GM18502 (cell line): ENCODE results near the gene MIB2.
"Not testable (repeated sequence)": the region's sequence is repeated elsewhere in the genome, so short reads cannot be mapped to it uniquely, and the experiment has no call there.

Experiments used
- ATAC-seq: cut with Tn5 transposase; IDR thresholded peaks from one replicate; pipeline ENCODE4 v1.9.1; 2021; ENCODE audit warnings: mild to moderate bottlenecking; ENCODE audit not compliant: unreplicated experiment, poor library complexity

MIB2 gene

GRCh38 chr1:1625404-1625775 is 10.1 kb downstream of the MIB2 start:
- no peak for ATAC-seq

- ATAC-seq, result no peak
These were observed 10.5 kb downstream of the MIB2 start for GRCh38 chr1:1625824-1626206.

- no peak for ATAC-seq
These were observed 11.2 kb downstream of the MIB2 start for GRCh38 chr1:1626207-1627141.

- no peak for ATAC-seq
These were observed 12.0 kb downstream of the MIB2 start for GRCh38 chr1:1627261-1627828.

GRCh38 chr1:1627829-1628753 is 12.8 kb downstream of the MIB2 start:
- ATAC-seq, result no peak

- no peak for ATAC-seq
These were observed 13.6 kb downstream of the MIB2 start for GRCh38 chr1:1628754-1629429.

- no peak for ATAC-seq
These were observed 14.3 kb downstream of the MIB2 start for GRCh38 chr1:1629430-1630190.

- no peak for ATAC-seq
These were observed 15.1 kb downstream of the MIB2 start for GRCh38 chr1:1630191-1630964.

GRCh38 chr1:1630965-1631781 is 15.9 kb downstream of the MIB2 start:
- ATAC-seq, result no peak

- no peak for ATAC-seq
These were observed 16.6 kb downstream of the MIB2 start, which contains the start of gene MMP23B for GRCh38 chr1:1631782-1632420. MMP23B (plus strand) TSS chr1:1632173; CDS start chr1:1632219, 46 bp downstream.

GRCh38 chr1:1633409-1633808 is 18.1 kb downstream of the MIB2 start:
- not testable (repeated sequence) for ATAC-seq

GRCh38 chr1:1634613-1635012 is 19.3 kb downstream of the MIB2 start:
- not testable (repeated sequence) for ATAC-seq

- not testable (repeated sequence) for ATAC-seq
These were observed 21.6 kb downstream of the MIB2 start for GRCh38 chr1:1636621-1637478.

- not testable (repeated sequence) for ATAC-seq
These were observed 22.2 kb downstream of the MIB2 start for GRCh38 chr1:1637479-1637875.

GRCh38 chr1:1638528-1638927 is 23.2 kb downstream of the MIB2 start:
- not testable (repeated sequence) for ATAC-seq

- ATAC-seq, result not testable (repeated sequence)
These were observed 24.1 kb downstream of the MIB2 start for GRCh38 chr1:1639368-1639767.
